Spleen (tissue), 7 donors: ENCODE results near the gene CDCA3.

ENCODE experiments used
- POLR2A ChIP-seq, 3 donors: fragments of 450-650 bp; IDR thresholded peaks; one replicate each; pipeline ENCODE4 v1.5.1; 2017; ENCODE audit warnings: antibody characterized with exemption in 3 of 3, mild to moderate bottlenecking in 1 of 3
- POLR2AphosphoS5 ChIP-seq, 3 donors: sonication (generic); formaldehyde crosslinking; IDR thresholded peaks; one replicate each; pipeline ENCODE4 v1.5.1; 2017; ENCODE audit warnings: antibody characterized with exemption in 3 of 3
- TF ChIP-seq, protein P1 (sequence below), 11 experiments: fragments of 200-600 bp in 7 of 11; fragments of 450-650 bp in 4 of 11; sonication (generic) in 4 of 11; IDR thresholded peaks in 8 of 11; conservative IDR thresholded peaks in 3 of 11; 1 replicate in 7 of 11; 2 replicates in 4 of 11; pipeline versions ENCODE4 v1.4.0 to v1.8.0; 2016 to 2021; ENCODE audit warnings: antibody characterized with exemption in 11 of 11, inconsistent platforms in 4 of 11, mild to moderate bottlenecking in 1 of 11
- donor health status: DM: no; HTN: no; CAD: no; lungs with moderate emphysema.
- donor health status: DM: no; HTN: no; CAD: no.
- donor health status: DM: no; HTN: no; CAD: no.

DNA sequence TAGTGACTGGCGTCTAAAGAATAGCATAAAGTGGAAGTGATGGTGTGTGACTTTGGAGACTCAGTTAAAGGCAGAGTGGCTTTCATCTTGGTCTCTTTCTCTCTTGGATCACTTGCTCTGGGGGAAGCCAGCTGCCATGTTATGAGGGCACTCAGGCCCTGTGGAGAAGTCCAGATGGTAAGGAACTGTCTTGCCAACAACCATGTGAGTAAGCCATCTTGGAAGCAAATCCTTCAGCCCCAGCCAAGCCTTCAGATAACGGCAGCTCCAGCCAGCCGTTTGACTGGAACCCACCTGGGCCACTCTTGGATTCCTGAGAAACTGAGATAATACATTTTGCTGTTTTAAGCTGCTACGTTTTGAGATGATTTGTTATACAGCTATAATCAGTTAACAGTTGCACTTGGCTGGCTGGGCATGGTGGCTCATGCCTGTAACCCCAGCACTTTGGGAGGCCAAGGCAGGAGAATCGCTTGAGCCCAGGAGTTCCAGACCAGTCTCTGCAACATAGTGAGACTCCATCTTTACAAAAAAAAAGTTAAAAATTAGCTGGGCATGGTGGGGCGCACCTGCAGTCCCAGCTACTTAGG, 45.9 kb upstream of the CDCA3 start:
- TF ChIP-seq, protein P1, sequence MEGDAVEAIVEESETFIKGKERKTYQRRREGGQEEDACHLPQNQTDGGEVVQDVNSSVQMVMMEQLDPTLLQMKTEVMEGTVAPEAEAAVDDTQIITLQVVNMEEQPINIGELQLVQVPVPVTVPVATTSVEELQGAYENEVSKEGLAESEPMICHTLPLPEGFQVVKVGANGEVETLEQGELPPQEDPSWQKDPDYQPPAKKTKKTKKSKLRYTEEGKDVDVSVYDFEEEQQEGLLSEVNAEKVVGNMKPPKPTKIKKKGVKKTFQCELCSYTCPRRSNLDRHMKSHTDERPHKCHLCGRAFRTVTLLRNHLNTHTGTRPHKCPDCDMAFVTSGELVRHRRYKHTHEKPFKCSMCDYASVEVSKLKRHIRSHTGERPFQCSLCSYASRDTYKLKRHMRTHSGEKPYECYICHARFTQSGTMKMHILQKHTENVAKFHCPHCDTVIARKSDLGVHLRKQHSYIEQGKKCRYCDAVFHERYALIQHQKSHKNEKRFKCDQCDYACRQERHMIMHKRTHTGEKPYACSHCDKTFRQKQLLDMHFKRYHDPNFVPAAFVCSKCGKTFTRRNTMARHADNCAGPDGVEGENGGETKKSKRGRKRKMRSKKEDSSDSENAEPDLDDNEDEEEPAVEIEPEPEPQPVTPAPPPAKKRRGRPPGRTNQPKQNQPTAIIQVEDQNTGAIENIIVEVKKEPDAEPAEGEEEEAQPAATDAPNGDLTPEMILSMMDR (IDR thresholded peaks at IDR 0.05 in 8 of 11, conservative IDR thresholded peaks at IDR 0.05 in 3 of 11) = no peak
- TF ChIP-seq POLR2A (IDR thresholded peaks at IDR 0.05) = no peak
- TF ChIP-seq POLR2AphosphoS5 (IDR thresholded peaks at IDR 0.05) = no peak
